GM06990 (cell line): ENCODE results near the gene EML6.

Source experiments
- DNase-seq: peaks from one replicate; pipeline ENCODE4 v3.0.0-alpha.2; 2011; ENCODE audit not compliant: insufficient read length; ENCODE audit errors: extremely low read depth
- H3K27me3 ChIP-seq: replicated peaks from 2 replicates; pipeline ENCODE4 v1.6.0; 2011; ENCODE audit warnings: low read length; ENCODE audit not compliant: control insufficient read depth, insufficient read depth
- H3K36me3 ChIP-seq: 2 replicates; pipeline ENCODE4 v1.5.1; 2011; ENCODE audit warnings: low read length; ENCODE audit not compliant: control insufficient read depth, insufficient read depth
- H3K4me3 ChIP-seq: replicated peaks from 2 replicates; pipeline ENCODE4 v1.5.1; 2011; ENCODE audit warnings: low read depth, mild to moderate bottlenecking, control low read depth, low read length
- TF ChIP-seq, protein P1 (sequence below): IDR thresholded peaks from 2 replicates; pipeline ENCODE4 v1.5.1; 2011; ENCODE audit warnings: low read length, control low read depth, mild to moderate bottlenecking, inconsistent platforms; ENCODE audit not compliant: insufficient read depth, poor library complexity, severe bottlenecking

Gene EML6

DNA sequence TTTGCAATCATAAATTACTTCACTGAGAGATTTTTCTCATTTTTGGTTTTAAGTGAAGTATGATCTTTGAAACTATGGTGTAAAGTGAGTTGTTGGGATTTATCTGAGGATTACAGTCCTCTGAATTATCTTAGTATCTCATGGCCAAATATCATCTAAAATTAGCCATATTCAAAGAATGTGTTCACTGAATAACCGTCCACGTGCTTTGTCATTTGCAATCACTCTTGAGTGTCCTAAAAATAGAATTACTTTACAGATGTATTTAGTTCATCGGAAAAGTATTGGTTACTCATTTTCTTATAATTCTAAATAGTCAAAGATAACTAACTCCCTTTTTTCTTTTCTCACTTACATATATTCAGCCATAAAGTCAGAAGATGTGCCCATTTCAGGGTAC lies 185.5 kb downstream of the EML6 start:
- H3K27me3 ChIP-seq = no peaks in the 10 kb centered on the region
- DNase-seq = no peak
- TF ChIP-seq, protein P1, sequence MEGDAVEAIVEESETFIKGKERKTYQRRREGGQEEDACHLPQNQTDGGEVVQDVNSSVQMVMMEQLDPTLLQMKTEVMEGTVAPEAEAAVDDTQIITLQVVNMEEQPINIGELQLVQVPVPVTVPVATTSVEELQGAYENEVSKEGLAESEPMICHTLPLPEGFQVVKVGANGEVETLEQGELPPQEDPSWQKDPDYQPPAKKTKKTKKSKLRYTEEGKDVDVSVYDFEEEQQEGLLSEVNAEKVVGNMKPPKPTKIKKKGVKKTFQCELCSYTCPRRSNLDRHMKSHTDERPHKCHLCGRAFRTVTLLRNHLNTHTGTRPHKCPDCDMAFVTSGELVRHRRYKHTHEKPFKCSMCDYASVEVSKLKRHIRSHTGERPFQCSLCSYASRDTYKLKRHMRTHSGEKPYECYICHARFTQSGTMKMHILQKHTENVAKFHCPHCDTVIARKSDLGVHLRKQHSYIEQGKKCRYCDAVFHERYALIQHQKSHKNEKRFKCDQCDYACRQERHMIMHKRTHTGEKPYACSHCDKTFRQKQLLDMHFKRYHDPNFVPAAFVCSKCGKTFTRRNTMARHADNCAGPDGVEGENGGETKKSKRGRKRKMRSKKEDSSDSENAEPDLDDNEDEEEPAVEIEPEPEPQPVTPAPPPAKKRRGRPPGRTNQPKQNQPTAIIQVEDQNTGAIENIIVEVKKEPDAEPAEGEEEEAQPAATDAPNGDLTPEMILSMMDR = no peak
- H3K4me3 ChIP-seq = no peak overlapping the region
- no peaks in the 10 kb centered on the region for H3K36me3 ChIP-seq

- Histone ChIP-seq H3K36me3 (no peaks in the 10 kb centered on the region), H3K27me3 (no peaks in the 10 kb centered on the region)
- TF ChIP-seq, protein P1 = no peak
These were observed 188.8 kb downstream of the EML6 start for GRCh38 chr2:54912305-54912704.

GRCh38 chr2:54912893-54913292 lies 189.4 kb downstream of the EML6 start:
- no peaks in the 10 kb centered on the region for H3K36me3 ChIP-seq
- DNase-seq = no peak
- TF ChIP-seq, protein P1 = no peak
- no peaks in the 10 kb centered on the region for H3K27me3 ChIP-seq
- no peak overlapping the region for H3K4me3 ChIP-seq

More at GRCh38 chr2:54912305-54912704, 188.8 kb downstream of the EML6 start:
- H3K4me3 ChIP-seq = no peak overlapping the region
- no peak for DNase-seq

- no peaks in the 10 kb centered on the region for H3K27me3 ChIP-seq
- H3K36me3 ChIP-seq = no peaks in the 10 kb centered on the region
- no peak overlapping the region for H3K4me3 ChIP-seq
- no peak for DNase-seq
- TF ChIP-seq, protein P1 = no peak
These were observed 191.2 kb downstream of the EML6 start for GRCh38 chr2:54914637-54915036.

- Histone ChIP-seq H3K36me3 (no peaks in the 10 kb centered on the region), H3K27me3 (no peaks in the 10 kb centered on the region), H3K4me3 (no peak overlapping the region)
- no peak for DNase-seq
- TF ChIP-seq, protein P1 = no peak
These were observed 191.6 kb downstream of the EML6 start for GRCh38 chr2:54915101-54915500.

- no peaks in the 10 kb centered on the region for H3K27me3 ChIP-seq
- no peaks in the 10 kb centered on the region for H3K36me3 ChIP-seq
- TF ChIP-seq, protein P1 = no peak
- DNase-seq = no peak
- H3K4me3 ChIP-seq = no peak overlapping the region
These were observed 193.2 kb downstream of the EML6 start for GRCh38 chr2:54916637-54917036.
